Panc1 (cell line): ENCODE data around the gene VAMP5. TPM values are rescaled to one million over a fixed set of nuclear protein-coding genes. Genes with fewer than 3 reads are reported as not detected.

ENCODE experiments used
- ATAC-seq: fragments of 200-7000 bp; cut with Tn5 transposase; 2 replicates; pipeline ENCODE4 v1.9.1; 2020; ENCODE audit warnings: mild to moderate bottlenecking, moderate library complexity
- BruUV-seq: library from RNA; stranded (reverse); fragments of 400-500 nt; replicated peaks from 2 replicates; lab custom pipeline; 2021; lab: Mats Ljungman, UMichigan
- CTCF ChIA-PET: fragments of 300-600 bp; sonication (Branson Sonifier 250); formaldehyde crosslinking; loops from one replicate; lab custom pipeline; 2022; ENCODE audit warnings: antibody characterized with exemption; lab: Charles Lee
- POLR2A ChIA-PET: fragments of 300-600 bp; sonication (Branson Sonifier 250); formaldehyde crosslinking; loops from one replicate; lab custom pipeline; 2022; ENCODE audit warnings: antibody characterized with exemption; lab: Charles Lee
- DNase-seq: peaks from one replicate; pipeline ENCODE4 v3.0.0-alpha.2; 2010; ENCODE audit warnings: low read depth, low spot score
- H3K27ac ChIP-seq: 2 replicates; pipeline ENCODE4 v1.5.1; 2011; ENCODE audit warnings: mild to moderate bottlenecking, low read length, inconsistent platforms
- H3K27me3 ChIP-seq: fragments of 200-500 bp; sonication (Bioruptor generic); 2 replicates; pipeline ENCODE4 v1.6.0; 2014; ENCODE audit warnings: low read length, inconsistent platforms; ENCODE audit not compliant: control insufficient read depth, insufficient read depth
- H3K36me3 ChIP-seq: fragments of 200-500 bp; sonication (Bioruptor generic); 2 replicates; pipeline ENCODE4 v1.5.1; 2014; ENCODE audit warnings: inconsistent platforms, mild to moderate bottlenecking, low read length, moderate library complexity; ENCODE audit not compliant: control insufficient read depth, insufficient read depth
- H3K4me1 ChIP-seq: 2 replicates; pipeline ENCODE4 v1.5.1; 2011; ENCODE audit warnings: inconsistent platforms, mild to moderate bottlenecking, low read length, moderate library complexity; ENCODE audit not compliant: control insufficient read depth, insufficient read depth
- H3K4me3 ChIP-seq, 2 experiments: 2 replicates each; pipeline ENCODE4 v1.5.1; 2011 to 2012; ENCODE audit warnings: low read depth in 2 of 2, low read length in 2 of 2, mild to moderate bottlenecking in 2 of 2, inconsistent platforms in 1 of 2, moderate library complexity in 1 of 2
- H3K9me3 ChIP-seq: fragments of 200-500 bp; sonication (Bioruptor generic); 2 replicates; pipeline ENCODE4 v1.5.1; 2014; ENCODE audit warnings: low read depth, mild to moderate bottlenecking, inconsistent platforms, low read length, moderate library complexity; ENCODE audit not compliant: control insufficient read depth, insufficient read depth
- CTCF ChIP-seq: fragments of 450-650 bp; IDR thresholded peaks from 2 replicates; pipeline ENCODE4 v1.5.1; 2017; ENCODE audit warnings: mild to moderate bottlenecking
- POLR2AphosphoS5 ChIP-seq: IDR thresholded peaks from 2 replicates; pipeline ENCODE4 v1.6.1; 2012; ENCODE audit warnings: mild to moderate bottlenecking, low read depth, low read length, moderate library complexity
- REST ChIP-seq, 2 experiments: IDR thresholded peaks; 2 replicates each; pipeline ENCODE4 v1.6.1; 2011 to 2012; ENCODE audit warnings: low read depth in 2 of 2, control low read depth in 1 of 2, low read length in 1 of 2, mild to moderate bottlenecking in 1 of 2, moderate library complexity in 1 of 2; ENCODE audit not compliant: insufficient read depth in 1 of 2
- SIN3A ChIP-seq: IDR thresholded peaks from 2 replicates; pipeline ENCODE4 v1.6.1; 2012; ENCODE audit warnings: low read depth, mild to moderate bottlenecking, low read length, moderate library complexity, borderline replicate concordance; ENCODE audit not compliant: insufficient read depth
- TCF7L2 ChIP-seq: IDR thresholded peaks from 2 replicates; pipeline ENCODE4 v1.6.1; 2011; ENCODE audit warnings: mild to moderate bottlenecking, low read depth, low read length, inconsistent platforms
- in situ Hi-C: cut with HindIII; loops from 2 replicates; pipeline ENCODE4 v1.10.0; 2016; ENCODE audit warnings: low sequenced_read_pairs, low pct_unique_long_range_greater_than_20kb
- intact Hi-C: fragments of 100-400 bp; cut with micrococcal nuclease; formaldehyde crosslinking; loops from one replicate; pipeline ENCODE4 v1.10.0; 2022; ENCODE audit not compliant: unreplicated experiment
- total RNA-seq: library from RNA; stranded (reverse); gene quantifications from one replicate; pipeline ENCODE4 v1.2.1, GENCODE V29; 2021; ENCODE audit not compliant: unreplicated experiment

VAMP5 gene
- total RNA-seq, 1 experiment from 2014 or later = 21.3 TPM

GRCh38 chr2:85566265-85566664, 18.0 kb upstream of the VAMP5 start:
- intact Hi-C loops (no loop called here), in situ Hi-C loops (no loop called here)
- Histone ChIP-seq H3K4me1 (no peaks in the 10 kb centered on the region), H3K36me3 (peaks cover 3% of the 10 kb centered on the region; the same call in 1 of the 2 replicates), H3K27me3 (no peaks in the 10 kb centered on the region), H3K4me3 (no peak overlapping the region), H3K9me3 (no peaks in the 10 kb centered on the region), H3K27ac (no peak overlapping the region)
- no peak for TF ChIP-seq REST (IDR thresholded peaks at IDR 0.05; ENCODE audit: insufficient read depth in 1 of 2, low read depth in 2 of 2, low read length in 1 of 2)
- TF ChIP-seq TCF7L2 = no peak
- TF ChIP-seq POLR2AphosphoS5 = no peak
- no peak for TF ChIP-seq CTCF
- TF ChIP-seq SIN3A = no peak
- ATAC-seq = no peak
- CTCF ChIA-PET = no interaction called here
- POLR2A ChIA-PET = interaction anchor here (1.0 kb wide), 1 partner anchor 55 kb away, joined by 4 read pairs; no protein-coding TSS in a partner anchor
- no peak for DNase-seq
- BruUV-seq = no TSS peak

- TF ChIP-seq TCF7L2 = no peak
- BruUV-seq = no TSS peak
- in situ Hi-C loops = no loop called here
- CTCF ChIA-PET = interaction anchor here (0.6 kb wide), 1 partner anchor 293 kb away, joined by 3 read pairs; no protein-coding TSS in a partner anchor
- no peak for DNase-seq
- no peaks in the 10 kb centered on the region for H3K36me3 ChIP-seq
- no peaks in the 10 kb centered on the region for H3K9me3 ChIP-seq
- ATAC-seq = no peak
- peaks cover 27% of the 10 kb centered on the region for H3K4me1 ChIP-seq
- no peak overlapping the region for H3K4me3 ChIP-seq
- no peaks in the 10 kb centered on the region for H3K27me3 ChIP-seq
- POLR2A ChIA-PET = interaction anchor here (0.6 to 0.7 kb wide), 2 partner anchors 28 to 106 kb away, joined by 4 to 7 read pairs; no protein-coding TSS in a partner anchor
- H3K27ac ChIP-seq = peak overlapping the region; percentile 18; the same call in 1 of the 2 replicates
- intact Hi-C loops = no loop called here
These were observed 8.5 kb upstream of the VAMP5 start for GRCh38 chr2:85575739-85576138.

GRCh38 chr2:85577063-85577385, 7.2 kb upstream of the VAMP5 start:
- ATAC-seq (no peak), DNase-seq (no peak)
- ChIA-PET POLR2A (interaction anchor here (0.6 to 0.7 kb wide), 2 partner anchors 80 to 421 kb away, joined by 9 to 25 read pairs; no protein-coding TSS in a partner anchor), CTCF (no interaction called here)
- Histone ChIP-seq H3K4me1 (peaks cover 27% of the 10 kb centered on the region), H3K36me3 (no peaks in the 10 kb centered on the region), H3K27ac (peak overlapping the region; percentile 89), H3K9me3 (no peaks in the 10 kb centered on the region), H3K27me3 (no peaks in the 10 kb centered on the region), H3K4me3 (peak overlapping the region; percentile 49 to 66)
- no TSS peak for BruUV-seq
- intact Hi-C loops = no loop called here
- in situ Hi-C loops = no loop called here
- TF ChIP-seq REST (IDR thresholded peaks at IDR 0.05; ENCODE audit: insufficient read depth in 1 of 2, low read depth in 2 of 2, low read length in 1 of 2) (no peak), CTCF (no peak), TCF7L2 (no peak), SIN3A (no peak), POLR2AphosphoS5 (no peak)
